Adrenal gland (tissue), 5 donors: ENCODE measurements around the gene PDPR.
"Not testable (repeated sequence)": the region's sequence is repeated elsewhere in the genome, so short reads cannot be mapped to it uniquely, and the experiment has no call there.

Experiments used
- CTCF ChIP-seq, 6 experiments: fragments of 450-650 bp in 4 of 6; fragments of 200-600 bp in 2 of 6; sonication (generic) in 1 of 6; IDR thresholded peaks; 1 replicate in 5 of 6; 2 replicates in 1 of 6; pipeline versions ENCODE4 v1.5.1 to v1.8.0; 2016 to 2021; ENCODE audit warnings: antibody characterized with exemption in 6 of 6, mild to moderate bottlenecking in 2 of 6, moderate library complexity in 1 of 6
- POLR2A ChIP-seq, 2 donors: fragments of 450-650 bp; IDR thresholded peaks; one replicate each; pipeline ENCODE4 v1.6.1; 2017; ENCODE audit warnings: antibody characterized with exemption in 2 of 2, mild to moderate bottlenecking in 2 of 2, moderate library complexity in 1 of 2
- donor health status: DM: no; HTN: no; CAD: no.

GRCh38 chr16:70083931-70084330 lies 30.2 kb upstream of the PDPR start:
- not testable (repeated sequence) for TF ChIP-seq POLR2A, CTCF (IDR thresholded peaks at IDR 0.05)
